MCF 10A (cell line): ENCODE measurements around the gene RHOBTB1. TPM values are rescaled to one million over a fixed set of nuclear protein-coding genes. Genes with fewer than 3 reads are reported as not detected.
"Not testable (repeated sequence)": the region's sequence is repeated elsewhere in the genome, so short reads cannot be mapped to it uniquely, and the experiment has no call there.

ENCODE experiments used
- BruUV-seq: library from RNA; stranded (reverse); fragments of 400-500 nt; replicated peaks from 2 replicates; lab custom pipeline; 2021; lab: Mats Ljungman, UMichigan
- CTCF ChIA-PET: fragments of 300-600 bp; sonication (Branson Sonifier 250); formaldehyde crosslinking; extraction: SDS; loops from one replicate; lab custom pipeline; 2021; ENCODE audit warnings: antibody characterized with exemption, inconsistent platforms; lab: Yijun Ruan, JAX
- POLR2A ChIA-PET: fragments of 300-600, 350-650 bp; sonication (Branson Sonifier 250); formaldehyde crosslinking; extraction: SDS; loops from one replicate; lab custom pipeline; 2020; ENCODE audit warnings: antibody characterized with exemption, inconsistent platforms; lab: Yijun Ruan, JAX
- DNase-seq: peaks from one replicate; pipeline ENCODE4 v3.0.0-alpha.2; 2018; ENCODE audit not compliant: unreplicated experiment
- H3K27ac Mint-ChIP-seq: one replicate; pipeline ENCODE4 v1.8.0; 2022; ENCODE audit warnings: mild to moderate bottlenecking, low read depth, mixed read lengths; ENCODE audit not compliant: unreplicated experiment
- H3K27me3 Mint-ChIP-seq: one replicate; pipeline ENCODE4 v1.8.0; 2022; ENCODE audit warnings: mixed read lengths; ENCODE audit not compliant: insufficient read depth, unreplicated experiment
- H3K36me3 Mint-ChIP-seq: one replicate; pipeline ENCODE4 v1.8.0; 2022; ENCODE audit warnings: mild to moderate bottlenecking, moderate library complexity, mixed read lengths; ENCODE audit not compliant: insufficient read depth, unreplicated experiment
- H3K4me1 Mint-ChIP-seq: one replicate; pipeline ENCODE4 v1.8.0; 2022; ENCODE audit warnings: mixed read lengths; ENCODE audit not compliant: insufficient read depth, unreplicated experiment
- H3K4me3 Mint-ChIP-seq: one replicate; pipeline ENCODE4 v1.8.0; 2022; ENCODE audit warnings: mild to moderate bottlenecking, moderate library complexity, mixed read lengths; ENCODE audit not compliant: unreplicated experiment
- H3K9me3 Mint-ChIP-seq: one replicate; pipeline ENCODE4 v1.8.0; 2022; ENCODE audit warnings: mixed read lengths; ENCODE audit not compliant: unreplicated experiment
- intact Hi-C: fragments of 100-400 bp; cut with micrococcal nuclease; formaldehyde crosslinking; loops from 2 replicates; pipeline ENCODE4 v1.14.1; 2022
- total RNA-seq: library from RNA; stranded (reverse); gene quantifications from 2 replicates; pipeline ENCODE4 v1.2.3, GENCODE V29; 2022
- TF ChIP-seq, protein P1 (sequence below): fragments of 200-600 bp; IDR thresholded peaks from one replicate; pipeline ENCODE4 v1.8.0; 2022; ENCODE audit warnings: antibody characterized with exemption, mild to moderate bottlenecking; ENCODE audit not compliant: unreplicated experiment

The RHOBTB1 gene
- total RNA-seq, 1 experiment from 2014 or later = 0.70 TPM

DNA sequence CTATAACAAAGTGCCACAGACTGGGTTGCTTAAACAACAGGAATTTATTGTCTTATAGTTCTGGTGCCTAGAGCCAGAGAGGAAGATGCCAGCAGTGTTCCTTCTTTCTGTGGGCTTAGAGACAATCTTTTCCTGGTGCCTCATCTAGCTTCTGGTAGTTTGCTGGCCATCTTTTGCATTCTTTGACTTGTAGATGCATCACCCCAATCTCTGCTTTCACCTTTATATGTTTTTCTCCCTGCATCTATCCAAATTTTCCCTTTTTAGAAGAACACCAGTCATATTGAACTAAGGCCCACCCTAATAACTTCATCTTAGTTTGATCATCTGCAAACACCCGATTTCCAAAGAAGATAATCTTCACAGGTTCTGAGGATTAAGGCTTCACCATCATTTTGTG, 98.9 kb downstream of the RHOBTB1 start:
- ChIA-PET CTCF (interaction anchor here (1.0 kb wide), 1 partner anchor 235 kb away, joined by 5 read pairs; no protein-coding TSS in a partner anchor), POLR2A (no interaction called here)
- peak overlapping the region; percentile 29 for H3K27ac Mint-ChIP-seq
- H3K4me3 Mint-ChIP-seq = no peak overlapping the region
- no peaks in the 10 kb centered on the region for H3K4me1 Mint-ChIP-seq
- no peaks in the 10 kb centered on the region for H3K36me3 Mint-ChIP-seq
- TF ChIP-seq, protein P1, sequence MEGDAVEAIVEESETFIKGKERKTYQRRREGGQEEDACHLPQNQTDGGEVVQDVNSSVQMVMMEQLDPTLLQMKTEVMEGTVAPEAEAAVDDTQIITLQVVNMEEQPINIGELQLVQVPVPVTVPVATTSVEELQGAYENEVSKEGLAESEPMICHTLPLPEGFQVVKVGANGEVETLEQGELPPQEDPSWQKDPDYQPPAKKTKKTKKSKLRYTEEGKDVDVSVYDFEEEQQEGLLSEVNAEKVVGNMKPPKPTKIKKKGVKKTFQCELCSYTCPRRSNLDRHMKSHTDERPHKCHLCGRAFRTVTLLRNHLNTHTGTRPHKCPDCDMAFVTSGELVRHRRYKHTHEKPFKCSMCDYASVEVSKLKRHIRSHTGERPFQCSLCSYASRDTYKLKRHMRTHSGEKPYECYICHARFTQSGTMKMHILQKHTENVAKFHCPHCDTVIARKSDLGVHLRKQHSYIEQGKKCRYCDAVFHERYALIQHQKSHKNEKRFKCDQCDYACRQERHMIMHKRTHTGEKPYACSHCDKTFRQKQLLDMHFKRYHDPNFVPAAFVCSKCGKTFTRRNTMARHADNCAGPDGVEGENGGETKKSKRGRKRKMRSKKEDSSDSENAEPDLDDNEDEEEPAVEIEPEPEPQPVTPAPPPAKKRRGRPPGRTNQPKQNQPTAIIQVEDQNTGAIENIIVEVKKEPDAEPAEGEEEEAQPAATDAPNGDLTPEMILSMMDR = no peak
- intact Hi-C loops = no loop called here
- no peaks in the 10 kb centered on the region for H3K27me3 Mint-ChIP-seq
- DNase-seq = no peak
- no peaks in the 10 kb centered on the region for H3K9me3 Mint-ChIP-seq
- BruUV-seq = no TSS peak

DNA sequence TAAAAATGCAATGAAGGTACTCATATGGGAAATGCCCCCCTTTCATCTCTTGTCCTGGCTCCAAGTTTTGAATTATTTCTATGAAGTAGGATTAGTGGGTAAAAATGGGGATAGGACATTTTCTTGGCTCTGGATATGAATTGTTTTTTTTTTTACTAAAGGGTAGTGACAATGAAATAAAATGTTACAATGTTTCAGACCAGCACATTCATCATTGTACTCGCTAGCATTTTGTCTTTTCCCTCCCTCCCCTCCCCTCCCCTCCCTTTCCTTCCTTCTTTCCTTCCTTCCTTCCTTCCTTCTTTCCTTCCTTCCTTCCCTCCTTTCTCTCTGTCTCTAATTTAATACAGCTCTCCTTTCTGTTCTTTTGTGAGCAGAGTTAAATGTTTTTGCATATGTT, 101.3 kb downstream of the RHOBTB1 start:
- Mint-ChIP-seq H3K36me3 (no peaks in the 10 kb centered on the region), H3K27ac (no peak overlapping the region), H3K4me1 (no peaks in the 10 kb centered on the region), H3K27me3 (no peaks in the 10 kb centered on the region), H3K9me3 (no peaks in the 10 kb centered on the region), H3K4me3 (no peak overlapping the region)
- intact Hi-C loops = no loop called here
- DNase-seq = no peak
- TF ChIP-seq, protein P1 = no peak
- ChIA-PET POLR2A (interaction anchor here (0.6 to 0.7 kb wide), 2 partner anchors 21 to 250 kb away, joined by 4 to 6 read pairs; no protein-coding TSS in a partner anchor), CTCF (interaction anchor here (0.5 to 0.7 kb wide), 3 partner anchors 122 to 318 kb away, joined by 3 to 6 read pairs (median 4); no protein-coding TSS in a partner anchor)
- BruUV-seq = no TSS peak

DNA sequence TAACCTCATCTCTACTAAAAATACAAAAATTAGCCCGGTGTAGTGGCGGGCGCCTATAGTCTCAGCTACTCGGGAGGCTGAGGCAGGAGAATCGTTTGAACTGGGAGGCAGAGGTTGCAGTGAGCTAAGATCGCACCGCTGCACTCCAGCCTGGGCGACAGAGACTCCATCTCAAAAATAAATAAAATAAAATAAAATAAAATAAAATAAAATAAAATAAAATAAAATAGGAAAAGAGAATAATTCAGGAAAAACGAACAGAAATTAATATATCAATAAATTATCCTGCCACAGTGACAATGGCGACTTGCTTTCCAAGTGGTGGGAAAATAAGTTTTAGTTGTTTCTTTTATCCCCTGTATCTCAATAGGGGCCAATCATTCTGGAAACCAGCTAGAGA, 102.8 kb downstream of the RHOBTB1 start:
- CTCF ChIA-PET = interaction anchor here (0.6 to 1.0 kb wide), 2 partner anchors 17 to 202 kb away, joined by 4 read pairs; no protein-coding TSS in a partner anchor
- H3K4me3 Mint-ChIP-seq, H3K27ac Mint-ChIP-seq, POLR2A ChIA-PET, BruUV-seq, DNase-seq, intact Hi-C loops, H3K4me1 Mint-ChIP-seq, H3K36me3 Mint-ChIP-seq, H3K9me3 Mint-ChIP-seq, H3K27me3 Mint-ChIP-seq: not testable (repeated sequence)

DNA sequence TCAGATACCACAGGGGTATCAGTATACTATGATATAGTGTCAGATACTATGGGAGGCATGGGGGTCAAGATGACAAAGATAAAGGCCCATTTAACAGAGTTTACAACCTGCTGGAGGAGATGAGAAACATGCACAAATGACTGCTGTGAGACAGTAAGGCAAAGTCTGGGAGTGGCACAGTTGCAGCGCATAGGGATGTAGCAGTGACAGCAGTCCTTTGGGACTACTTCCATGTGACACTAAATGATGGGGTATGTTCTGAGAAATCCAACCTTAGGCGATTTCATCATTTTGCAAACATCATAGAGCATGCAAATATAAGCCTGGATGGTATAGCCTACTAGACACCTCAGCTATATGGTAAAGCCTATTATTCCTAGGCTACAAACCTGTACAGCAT, 108.9 kb downstream of the RHOBTB1 start:
- BruUV-seq = no TSS peak
- ChIA-PET CTCF (no interaction called here), POLR2A (no interaction called here)
- Mint-ChIP-seq H3K36me3 (no peaks in the 10 kb centered on the region), H3K27ac (no peak overlapping the region), H3K4me3 (no peak overlapping the region), H3K27me3 (no peaks in the 10 kb centered on the region), H3K9me3 (no peaks in the 10 kb centered on the region), H3K4me1 (no peaks in the 10 kb centered on the region)
- intact Hi-C loops = no loop called here
- DNase-seq = no peak
- TF ChIP-seq, protein P1 = no peak
